ENCODE data around the gene NEK1.

DNA sequence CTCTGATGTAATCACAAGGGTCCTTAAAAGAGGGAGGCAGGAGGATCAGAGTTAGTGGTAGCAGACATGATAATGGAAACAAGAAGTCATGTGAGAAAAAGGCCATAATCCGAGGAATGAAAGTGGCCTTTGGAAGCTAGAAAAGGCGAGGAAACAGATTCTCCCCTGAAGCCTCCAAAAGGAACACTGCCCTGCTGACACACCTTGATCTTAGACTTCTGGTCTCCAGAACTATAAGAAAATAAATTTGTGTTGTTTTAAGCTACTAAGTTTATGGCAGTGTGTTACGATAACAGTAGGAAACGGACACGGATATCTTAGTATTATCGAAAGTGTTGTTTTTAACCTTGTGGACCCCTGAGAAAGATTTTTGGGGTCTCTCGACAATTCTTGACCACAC is 32.4 kb upstream of the NEK1 start:
- TF ChIP-seq, protein P1, sequence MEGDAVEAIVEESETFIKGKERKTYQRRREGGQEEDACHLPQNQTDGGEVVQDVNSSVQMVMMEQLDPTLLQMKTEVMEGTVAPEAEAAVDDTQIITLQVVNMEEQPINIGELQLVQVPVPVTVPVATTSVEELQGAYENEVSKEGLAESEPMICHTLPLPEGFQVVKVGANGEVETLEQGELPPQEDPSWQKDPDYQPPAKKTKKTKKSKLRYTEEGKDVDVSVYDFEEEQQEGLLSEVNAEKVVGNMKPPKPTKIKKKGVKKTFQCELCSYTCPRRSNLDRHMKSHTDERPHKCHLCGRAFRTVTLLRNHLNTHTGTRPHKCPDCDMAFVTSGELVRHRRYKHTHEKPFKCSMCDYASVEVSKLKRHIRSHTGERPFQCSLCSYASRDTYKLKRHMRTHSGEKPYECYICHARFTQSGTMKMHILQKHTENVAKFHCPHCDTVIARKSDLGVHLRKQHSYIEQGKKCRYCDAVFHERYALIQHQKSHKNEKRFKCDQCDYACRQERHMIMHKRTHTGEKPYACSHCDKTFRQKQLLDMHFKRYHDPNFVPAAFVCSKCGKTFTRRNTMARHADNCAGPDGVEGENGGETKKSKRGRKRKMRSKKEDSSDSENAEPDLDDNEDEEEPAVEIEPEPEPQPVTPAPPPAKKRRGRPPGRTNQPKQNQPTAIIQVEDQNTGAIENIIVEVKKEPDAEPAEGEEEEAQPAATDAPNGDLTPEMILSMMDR (IDR thresholded peaks at IDR 0.05), result no peak
- no peak for TF ChIP-seq MXI1 (IDR thresholded peaks at IDR 0.05; ENCODE audit: low read depth, low read length)
- TF ChIP-seq, protein P2, sequence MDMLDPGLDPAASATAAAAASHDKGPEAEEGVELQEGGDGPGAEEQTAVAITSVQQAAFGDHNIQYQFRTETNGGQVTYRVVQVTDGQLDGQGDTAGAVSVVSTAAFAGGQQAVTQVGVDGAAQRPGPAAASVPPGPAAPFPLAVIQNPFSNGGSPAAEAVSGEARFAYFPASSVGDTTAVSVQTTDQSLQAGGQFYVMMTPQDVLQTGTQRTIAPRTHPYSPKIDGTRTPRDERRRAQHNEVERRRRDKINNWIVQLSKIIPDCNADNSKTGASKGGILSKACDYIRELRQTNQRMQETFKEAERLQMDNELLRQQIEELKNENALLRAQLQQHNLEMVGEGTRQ (IDR thresholded peaks at IDR 0.05; ENCODE audit: borderline replicate concordance, low read depth, low read length), result no peak
- TF ChIP-seq, protein P3, sequence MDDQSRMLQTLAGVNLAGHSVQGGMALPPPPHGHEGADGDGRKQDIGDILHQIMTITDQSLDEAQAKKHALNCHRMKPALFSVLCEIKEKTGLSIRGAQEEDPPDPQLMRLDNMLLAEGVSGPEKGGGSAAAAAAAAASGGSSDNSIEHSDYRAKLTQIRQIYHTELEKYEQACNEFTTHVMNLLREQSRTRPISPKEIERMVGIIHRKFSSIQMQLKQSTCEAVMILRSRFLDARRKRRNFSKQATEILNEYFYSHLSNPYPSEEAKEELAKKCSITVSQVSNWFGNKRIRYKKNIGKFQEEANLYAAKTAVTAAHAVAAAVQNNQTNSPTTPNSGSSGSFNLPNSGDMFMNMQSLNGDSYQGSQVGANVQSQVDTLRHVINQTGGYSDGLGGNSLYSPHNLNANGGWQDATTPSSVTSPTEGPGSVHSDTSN (IDR thresholded peaks at IDR 0.05), result no peak
- TF ChIP-seq, protein P4, sequence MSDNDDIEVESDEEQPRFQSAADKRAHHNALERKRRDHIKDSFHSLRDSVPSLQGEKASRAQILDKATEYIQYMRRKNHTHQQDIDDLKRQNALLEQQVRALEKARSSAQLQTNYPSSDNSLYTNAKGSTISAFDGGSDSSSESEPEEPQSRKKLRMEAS (IDR thresholded peaks at IDR 0.05; ENCODE audit: low read depth), result no peak
